Sigmoid colon (tissue), 4 donors: ENCODE data around the gene SOCS6.

Experiments
- EP300 ChIP-seq, 4 donors: sonication (generic); formaldehyde crosslinking; IDR thresholded peaks; one replicate each; pipeline ENCODE4 v1.6.1; 2017; ENCODE audit warnings: antibody characterized with exemption in 4 of 4
- POLR2A ChIP-seq, 2 donors: fragments of 450-650 bp; IDR thresholded peaks; one replicate each; pipeline ENCODE4 v1.6.1; 2016; ENCODE audit warnings: antibody characterized with exemption in 2 of 2, mild to moderate bottlenecking in 2 of 2, moderate library complexity in 2 of 2
- POLR2AphosphoS5 ChIP-seq, 4 donors: sonication (generic); formaldehyde crosslinking; IDR thresholded peaks; one replicate each; pipeline ENCODE4 v1.6.1; 2017; ENCODE audit warnings: antibody characterized with exemption in 4 of 4
- TF ChIP-seq, protein P1 (sequence below), 4 experiments: fragments of 450-650 bp in 3 of 4; fragments of 200-600 bp in 1 of 4; IDR thresholded peaks; one replicate each; pipeline ENCODE4 v1.5.1; 2016 to 2019; ENCODE audit warnings: antibody characterized with exemption in 4 of 4, mild to moderate bottlenecking in 3 of 4, moderate library complexity in 2 of 4

DNA sequence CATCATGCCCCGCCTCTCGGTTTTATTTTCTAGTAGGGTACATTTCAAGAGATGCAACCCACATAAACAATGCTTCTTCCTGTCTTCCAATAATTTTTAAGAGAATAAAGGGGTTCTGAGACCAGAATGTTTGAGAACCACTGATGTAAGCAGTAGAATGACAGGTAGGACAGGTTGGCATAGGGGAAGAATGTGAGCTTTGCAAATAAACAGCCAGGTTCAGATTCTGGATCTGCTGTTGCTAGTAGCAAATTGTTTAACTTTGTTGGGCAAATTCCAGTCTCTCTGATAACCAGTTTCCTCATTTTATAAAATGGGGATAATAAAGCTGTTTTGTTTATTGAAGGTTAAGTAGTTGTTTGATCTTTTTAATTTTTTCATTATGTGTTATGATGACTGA lies 32.8 kb downstream of the SOCS6 start:
- TF ChIP-seq, protein P1, sequence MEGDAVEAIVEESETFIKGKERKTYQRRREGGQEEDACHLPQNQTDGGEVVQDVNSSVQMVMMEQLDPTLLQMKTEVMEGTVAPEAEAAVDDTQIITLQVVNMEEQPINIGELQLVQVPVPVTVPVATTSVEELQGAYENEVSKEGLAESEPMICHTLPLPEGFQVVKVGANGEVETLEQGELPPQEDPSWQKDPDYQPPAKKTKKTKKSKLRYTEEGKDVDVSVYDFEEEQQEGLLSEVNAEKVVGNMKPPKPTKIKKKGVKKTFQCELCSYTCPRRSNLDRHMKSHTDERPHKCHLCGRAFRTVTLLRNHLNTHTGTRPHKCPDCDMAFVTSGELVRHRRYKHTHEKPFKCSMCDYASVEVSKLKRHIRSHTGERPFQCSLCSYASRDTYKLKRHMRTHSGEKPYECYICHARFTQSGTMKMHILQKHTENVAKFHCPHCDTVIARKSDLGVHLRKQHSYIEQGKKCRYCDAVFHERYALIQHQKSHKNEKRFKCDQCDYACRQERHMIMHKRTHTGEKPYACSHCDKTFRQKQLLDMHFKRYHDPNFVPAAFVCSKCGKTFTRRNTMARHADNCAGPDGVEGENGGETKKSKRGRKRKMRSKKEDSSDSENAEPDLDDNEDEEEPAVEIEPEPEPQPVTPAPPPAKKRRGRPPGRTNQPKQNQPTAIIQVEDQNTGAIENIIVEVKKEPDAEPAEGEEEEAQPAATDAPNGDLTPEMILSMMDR (IDR thresholded peaks at IDR 0.05) = no peak
- TF ChIP-seq POLR2A (IDR thresholded peaks at IDR 0.05) = no peak
- no peak for TF ChIP-seq POLR2AphosphoS5 (IDR thresholded peaks at IDR 0.05)
- TF ChIP-seq EP300 (IDR thresholded peaks at IDR 0.05) = no peak
